Peyer's patch (tissue), 4 donors: ENCODE results near the gene DMWD. TPM values are rescaled to one million over a fixed set of nuclear protein-coding genes. Genes with fewer than 3 reads are reported as not detected.

Experiments
- DNase-seq, 3 donors: peaks; one replicate each; pipeline ENCODE4 v3.0.0-alpha.2; 2017 to 2019
- H3K27ac ChIP-seq, 4 donors: fragments of 200-600 bp; sonication (generic); one replicate each; pipeline ENCODE4 v1.5.1; 2016 to 2019
- H3K27me3 ChIP-seq, 2 donors: fragments of 200-600 bp; sonication (generic); one replicate each; pipeline ENCODE4 v1.5.1; 2019
- H3K36me3 ChIP-seq, 3 donors: fragments of 200-600 bp; sonication (generic); one replicate each; pipeline ENCODE4 v1.5.1; 2016 to 2019
- H3K4me1 ChIP-seq, 4 donors: fragments of 200-600 bp; sonication (generic); one replicate each; pipeline ENCODE4 v1.5.1; 2016 to 2019
- H3K4me3 ChIP-seq, 4 donors: fragments of 200-600 bp; sonication (generic); 1 replicate in 3 of 4; 2 replicates in 1 of 4; pipeline ENCODE4 v1.5.1; 2016 to 2019; ENCODE audit warnings: mild to moderate bottlenecking in 1 of 4
- H3K9me3 ChIP-seq, 4 donors: fragments of 200-600 bp; sonication (generic); one replicate each; pipeline ENCODE4 v1.5.1; 2016 to 2019; ENCODE audit warnings: mild to moderate bottlenecking in 1 of 4
- POLR2A ChIP-seq, 2 donors: fragments of 450-650 bp; IDR thresholded peaks; one replicate each; pipeline ENCODE4 v1.5.1; 2017; ENCODE audit warnings: antibody characterized with exemption in 2 of 2, mild to moderate bottlenecking in 2 of 2, moderate library complexity in 2 of 2
- total RNA-seq, 4 donors: library from RNA; depleted of rRNA; stranded (reverse); fragments of >200 nt; gene quantifications; one replicate each; pipeline ENCODE4 v1.1.0, GENCODE V29; 2016
- TF ChIP-seq, protein P1 (sequence below), 6 experiments: fragments of 450-650 bp in 4 of 6; fragments of 200-600 bp in 2 of 6; sonication (generic) in 1 of 6; IDR thresholded peaks; one replicate each; pipeline ENCODE4 v1.5.1; 2017 to 2019; ENCODE audit warnings: antibody characterized with exemption in 6 of 6, mild to moderate bottlenecking in 3 of 6, moderate library complexity in 1 of 6

Gene DMWD
- total RNA-seq, 4 donors from 2014 or later = 20.8 to 63.8 (median 35.4) TPM

DNA sequence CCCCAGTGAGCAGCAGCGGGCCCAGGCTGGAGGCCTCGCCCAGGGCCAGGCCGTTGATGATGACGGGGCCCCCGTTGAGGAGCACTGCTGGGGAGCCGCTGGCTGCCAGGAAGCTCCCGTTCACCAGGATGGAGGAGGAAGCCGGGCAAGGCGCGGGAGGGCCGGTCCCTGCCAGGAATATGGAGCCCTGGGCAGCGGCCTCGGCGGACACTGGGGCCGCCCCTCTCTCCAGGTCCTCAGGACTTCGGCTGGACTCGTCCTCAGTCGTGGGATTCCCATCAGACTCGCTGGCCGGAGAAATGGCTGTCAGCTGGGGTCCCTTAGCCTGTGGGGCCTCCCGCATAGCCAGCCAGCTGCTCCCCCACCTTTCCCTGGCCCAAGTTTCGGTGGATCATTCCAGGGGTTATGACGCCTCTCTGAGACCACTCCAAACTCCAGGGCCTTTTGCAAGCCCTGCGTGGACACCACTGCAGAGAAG lies 25.7 kb downstream of the DMWD start:
- DNase-seq = no peak
- Histone ChIP-seq H3K36me3 (no peaks in the 10 kb centered on the region), H3K27me3 (no peaks in the 10 kb centered on the region), H3K4me1 (peaks cover 0 to 48% (median 13%) of the 10 kb centered on the region in 4 donors), H3K9me3 (no peaks in the 10 kb centered on the region), H3K4me3 (peak overlapping the region; percentile 50 to 89 (median 84)), H3K27ac (peak overlapping the region; percentile 79 to 99 (median 91))
- TF ChIP-seq POLR2A (IDR thresholded peaks at IDR 0.05) = no peak
- TF ChIP-seq, protein P1, sequence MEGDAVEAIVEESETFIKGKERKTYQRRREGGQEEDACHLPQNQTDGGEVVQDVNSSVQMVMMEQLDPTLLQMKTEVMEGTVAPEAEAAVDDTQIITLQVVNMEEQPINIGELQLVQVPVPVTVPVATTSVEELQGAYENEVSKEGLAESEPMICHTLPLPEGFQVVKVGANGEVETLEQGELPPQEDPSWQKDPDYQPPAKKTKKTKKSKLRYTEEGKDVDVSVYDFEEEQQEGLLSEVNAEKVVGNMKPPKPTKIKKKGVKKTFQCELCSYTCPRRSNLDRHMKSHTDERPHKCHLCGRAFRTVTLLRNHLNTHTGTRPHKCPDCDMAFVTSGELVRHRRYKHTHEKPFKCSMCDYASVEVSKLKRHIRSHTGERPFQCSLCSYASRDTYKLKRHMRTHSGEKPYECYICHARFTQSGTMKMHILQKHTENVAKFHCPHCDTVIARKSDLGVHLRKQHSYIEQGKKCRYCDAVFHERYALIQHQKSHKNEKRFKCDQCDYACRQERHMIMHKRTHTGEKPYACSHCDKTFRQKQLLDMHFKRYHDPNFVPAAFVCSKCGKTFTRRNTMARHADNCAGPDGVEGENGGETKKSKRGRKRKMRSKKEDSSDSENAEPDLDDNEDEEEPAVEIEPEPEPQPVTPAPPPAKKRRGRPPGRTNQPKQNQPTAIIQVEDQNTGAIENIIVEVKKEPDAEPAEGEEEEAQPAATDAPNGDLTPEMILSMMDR (IDR thresholded peaks at IDR 0.05) = no peak

DNA sequence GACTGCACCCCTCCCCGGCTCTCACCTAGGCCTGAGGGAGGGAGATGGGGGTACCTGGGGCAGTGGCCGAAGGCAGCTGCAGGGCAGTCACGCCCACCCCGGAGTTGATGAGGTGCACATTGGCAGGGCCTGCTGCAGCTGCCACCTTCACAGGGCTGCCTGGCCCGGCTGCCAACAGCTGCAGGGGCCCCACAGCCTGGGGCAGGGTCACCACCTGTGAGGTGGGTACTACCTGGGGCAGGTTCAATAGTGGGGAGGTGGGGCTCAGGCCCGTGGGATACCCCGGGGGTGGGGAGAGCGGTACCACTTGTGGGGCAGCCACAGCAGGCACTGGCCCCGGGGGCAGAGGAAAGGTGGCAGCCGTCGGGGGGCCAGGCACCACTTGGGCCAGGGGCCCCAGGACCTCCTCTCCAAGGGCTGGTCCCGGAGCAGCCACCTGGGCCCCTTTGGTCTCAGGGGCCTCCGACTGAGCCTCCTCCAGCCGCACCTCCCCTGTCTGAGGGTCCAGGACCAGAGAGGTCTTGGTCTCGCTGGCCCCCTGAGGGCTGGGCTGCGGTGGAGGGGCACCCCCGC lies 26.3 kb downstream of the DMWD start:
- TF ChIP-seq POLR2A (IDR thresholded peaks at IDR 0.05) = no peak
- TF ChIP-seq, protein P1 (IDR thresholded peaks at IDR 0.05) = no peak
- peaks cover 0 to 43% (median 11%) of the 10 kb centered on the region in 4 donors for H3K4me1 ChIP-seq
- DNase-seq = no peak

DNA sequence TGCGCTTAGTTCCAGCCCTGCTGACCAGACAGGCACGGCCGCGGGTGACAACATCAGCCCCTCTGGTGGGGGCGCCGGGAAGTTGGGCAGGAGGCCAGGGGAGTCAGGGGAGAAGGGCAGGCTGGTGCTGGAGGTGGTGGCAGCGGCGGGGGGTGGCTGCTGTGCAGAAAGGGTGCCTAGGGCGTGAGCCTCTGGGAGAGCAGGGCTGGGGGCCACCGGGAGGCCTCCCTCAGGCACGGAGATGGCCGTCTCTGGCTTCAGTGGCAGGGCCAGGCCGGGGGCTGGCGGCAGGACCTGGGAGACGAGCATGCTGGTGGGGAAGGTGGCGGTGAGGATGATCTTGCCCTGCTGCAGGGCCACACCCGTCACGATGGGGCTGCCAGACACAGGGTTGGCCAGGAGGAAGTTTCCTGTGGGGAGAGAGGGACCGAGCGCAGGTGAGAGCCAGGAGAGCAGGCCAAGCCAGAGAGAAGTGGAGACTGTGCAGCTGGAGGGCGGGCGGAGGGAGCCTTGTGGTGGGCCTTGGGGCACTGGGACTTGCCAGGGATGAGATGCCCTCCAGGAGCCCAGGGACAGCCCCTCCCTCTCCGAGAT lies 26.8 kb downstream of the DMWD start:
- TF ChIP-seq, protein P1 (IDR thresholded peaks at IDR 0.05) = no peak
- TF ChIP-seq POLR2A (IDR thresholded peaks at IDR 0.05) = no peak
- Histone ChIP-seq H3K27ac (peak overlapping the region in 1 of 4 donors; percentile 49), H3K4me1 (peaks cover 0 to 37% (median 10%) of the 10 kb centered on the region in 4 donors), H3K4me3 (peak overlapping the region in 1 of 4 donors; percentile 89), H3K36me3 (no peaks in the 10 kb centered on the region), H3K27me3 (no peaks in the 10 kb centered on the region), H3K9me3 (no peaks in the 10 kb centered on the region)
- no peak for DNase-seq

More for the DNA sequence above, 26.3 kb downstream of the DMWD start:
- no peaks in the 10 kb centered on the region for H3K36me3 ChIP-seq
- H3K9me3 ChIP-seq = no peaks in the 10 kb centered on the region
- peak overlapping the region; percentile 50 to 89 (median 84) for H3K4me3 ChIP-seq
- peak overlapping the region; percentile 79 to 99 (median 91) for H3K27ac ChIP-seq
- no peaks in the 10 kb centered on the region for H3K27me3 ChIP-seq

DNA sequence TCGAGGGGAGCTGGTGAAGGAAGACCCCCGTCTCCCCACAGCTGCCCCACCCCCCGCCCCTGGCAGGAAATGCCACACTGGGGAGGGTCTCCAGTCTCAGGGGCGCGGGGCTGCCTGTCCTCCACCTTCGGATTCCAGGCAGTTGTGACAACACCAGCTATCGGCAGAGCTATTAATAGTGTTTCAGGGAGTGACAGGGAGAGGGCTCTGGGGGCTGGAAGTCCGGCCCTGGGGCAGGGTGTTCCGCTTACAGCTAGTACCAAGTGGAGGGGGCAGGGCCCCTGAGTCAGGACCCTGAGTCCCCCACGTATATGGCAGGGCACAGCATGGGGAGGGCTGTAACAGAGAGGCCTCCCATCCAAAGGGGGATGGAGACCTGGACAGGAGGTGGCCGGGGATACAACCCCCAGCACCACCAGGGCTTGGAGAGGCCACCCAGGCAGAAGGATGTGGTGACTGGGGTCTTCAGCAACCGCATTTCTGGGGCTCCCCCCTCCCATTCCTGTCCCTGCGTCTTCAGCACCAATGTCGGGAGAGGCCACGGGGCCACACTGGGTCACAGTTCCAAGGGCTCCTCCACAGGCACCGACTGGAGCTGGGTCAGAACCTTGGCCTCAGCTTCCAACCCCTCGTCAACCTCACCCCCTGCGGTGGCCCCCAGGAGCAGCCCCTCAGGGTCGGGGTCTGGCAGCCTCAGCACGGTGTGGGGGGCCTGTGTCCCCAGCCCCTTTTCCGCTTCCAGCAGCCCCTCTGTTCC lies 27.5 kb downstream of the DMWD start:
- peak overlapping the region in 1 of 4 donors; percentile 49 for H3K27ac ChIP-seq
- no peaks in the 10 kb centered on the region for H3K36me3 ChIP-seq
- H3K9me3 ChIP-seq = no peaks in the 10 kb centered on the region
- H3K27me3 ChIP-seq = no peaks in the 10 kb centered on the region
- DNase-seq = no peak
- H3K4me3 ChIP-seq = no peak overlapping the region
- H3K4me1 ChIP-seq = peaks cover 0 to 36% (median 7%) of the 10 kb centered on the region in 4 donors
- TF ChIP-seq, protein P1 (IDR thresholded peaks at IDR 0.05) = no peak
- TF ChIP-seq POLR2A (IDR thresholded peaks at IDR 0.05) = no peak

DNA sequence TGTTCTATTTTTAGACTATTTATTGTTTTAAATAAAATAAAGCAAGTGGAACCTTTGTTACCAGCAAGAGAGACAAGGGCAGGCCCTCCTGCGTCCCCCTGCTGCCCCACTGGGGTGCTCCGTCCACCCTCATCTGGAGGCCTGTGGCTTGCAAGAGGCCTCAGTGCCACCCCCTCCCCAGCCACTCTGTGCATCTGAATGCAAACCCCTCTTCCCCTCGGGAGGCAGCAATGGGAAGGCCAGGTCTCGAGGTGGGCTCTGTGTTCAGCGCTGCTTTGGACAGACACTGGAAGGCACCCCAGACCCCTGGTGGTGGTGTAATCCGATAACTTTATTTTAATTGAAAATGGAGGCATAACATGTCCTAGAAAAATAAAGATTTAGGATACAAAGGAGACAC lies 28.2 kb downstream of the DMWD start:
- Histone ChIP-seq H3K27ac (peak overlapping the region in 1 of 4 donors; percentile 49), H3K4me1 (peaks cover 0 to 36% (median 7%) of the 10 kb centered on the region in 4 donors), H3K4me3 (no peak overlapping the region), H3K27me3 (no peaks in the 10 kb centered on the region), H3K9me3 (no peaks in the 10 kb centered on the region), H3K36me3 (no peaks in the 10 kb centered on the region)
- no peak for DNase-seq
- TF ChIP-seq POLR2A (IDR thresholded peaks at IDR 0.05) = no peak
- TF ChIP-seq, protein P1 (IDR thresholded peaks at IDR 0.05) = no peak
